Suprapubic skin (tissue), 3 donors: Measurements from ENCODE around the gene HNRNPF.
"Not testable (repeated sequence)": the region's sequence is repeated elsewhere in the genome, so short reads cannot be mapped to it uniquely, and the experiment has no call there.

ENCODE experiments used
- POLR2AphosphoS5 ChIP-seq, 3 donors: sonication (generic); formaldehyde crosslinking; IDR thresholded peaks; one replicate each; pipeline ENCODE4 v1.6.1; 2017; ENCODE audit warnings: antibody characterized with exemption in 3 of 3
- TF ChIP-seq, protein P1 (sequence below), 2 donors: fragments of 200-600 bp in 1 of 2; fragments of 450-650 bp in 1 of 2; sonication (generic) in 1 of 2; IDR thresholded peaks; one replicate each; pipeline ENCODE4 v1.5.1; 2016 to 2019; ENCODE audit warnings: antibody characterized with exemption in 2 of 2, mild to moderate bottlenecking in 1 of 2, moderate library complexity in 1 of 2

DNA sequence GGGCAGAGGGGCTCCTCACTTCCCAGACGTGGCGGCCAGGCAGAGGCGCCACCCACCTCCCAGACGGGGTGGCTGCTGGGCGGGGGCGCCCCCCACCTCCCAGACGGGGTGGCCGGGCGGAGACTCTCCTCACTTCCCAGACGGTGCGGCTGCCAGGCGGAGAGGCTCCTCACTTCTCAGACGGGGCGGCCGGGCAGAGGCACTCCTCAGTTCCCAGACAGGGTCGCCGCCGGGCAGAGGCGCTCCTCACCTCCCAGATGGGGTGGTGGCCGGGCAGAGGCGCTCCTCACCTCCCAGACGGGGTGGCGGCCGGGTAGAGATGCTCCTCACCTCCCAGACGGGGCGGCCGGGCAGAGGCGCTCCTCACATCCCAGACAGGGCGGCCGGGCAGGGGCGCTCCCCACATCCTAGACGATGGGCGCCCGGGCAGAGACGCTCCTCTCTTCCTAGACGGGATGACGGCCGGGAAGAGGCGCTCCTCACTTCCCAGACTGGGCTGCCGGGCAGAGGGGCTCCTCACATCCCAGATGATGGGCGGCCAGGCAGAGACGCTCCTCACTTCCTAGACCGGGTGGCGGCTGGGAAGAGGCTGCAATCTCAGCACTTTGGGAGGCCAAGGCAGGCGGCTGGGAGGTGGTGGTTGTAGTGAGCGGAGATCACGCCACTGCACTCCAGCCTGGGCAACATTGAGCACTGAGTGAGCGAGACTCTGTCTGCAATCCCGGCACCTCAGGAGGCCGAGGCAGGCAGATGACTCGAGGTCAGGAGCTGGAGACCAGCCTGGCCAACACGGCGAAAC is 37.4 kb upstream of the HNRNPF start:
- TF ChIP-seq POLR2AphosphoS5 (IDR thresholded peaks at IDR 0.05): not testable (repeated sequence)
- TF ChIP-seq, protein P1, sequence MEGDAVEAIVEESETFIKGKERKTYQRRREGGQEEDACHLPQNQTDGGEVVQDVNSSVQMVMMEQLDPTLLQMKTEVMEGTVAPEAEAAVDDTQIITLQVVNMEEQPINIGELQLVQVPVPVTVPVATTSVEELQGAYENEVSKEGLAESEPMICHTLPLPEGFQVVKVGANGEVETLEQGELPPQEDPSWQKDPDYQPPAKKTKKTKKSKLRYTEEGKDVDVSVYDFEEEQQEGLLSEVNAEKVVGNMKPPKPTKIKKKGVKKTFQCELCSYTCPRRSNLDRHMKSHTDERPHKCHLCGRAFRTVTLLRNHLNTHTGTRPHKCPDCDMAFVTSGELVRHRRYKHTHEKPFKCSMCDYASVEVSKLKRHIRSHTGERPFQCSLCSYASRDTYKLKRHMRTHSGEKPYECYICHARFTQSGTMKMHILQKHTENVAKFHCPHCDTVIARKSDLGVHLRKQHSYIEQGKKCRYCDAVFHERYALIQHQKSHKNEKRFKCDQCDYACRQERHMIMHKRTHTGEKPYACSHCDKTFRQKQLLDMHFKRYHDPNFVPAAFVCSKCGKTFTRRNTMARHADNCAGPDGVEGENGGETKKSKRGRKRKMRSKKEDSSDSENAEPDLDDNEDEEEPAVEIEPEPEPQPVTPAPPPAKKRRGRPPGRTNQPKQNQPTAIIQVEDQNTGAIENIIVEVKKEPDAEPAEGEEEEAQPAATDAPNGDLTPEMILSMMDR (IDR thresholded peaks at IDR 0.05): not testable (repeated sequence)
